ENCODE measurements around the gene TBCEL.

Gene TBCEL, protein sequence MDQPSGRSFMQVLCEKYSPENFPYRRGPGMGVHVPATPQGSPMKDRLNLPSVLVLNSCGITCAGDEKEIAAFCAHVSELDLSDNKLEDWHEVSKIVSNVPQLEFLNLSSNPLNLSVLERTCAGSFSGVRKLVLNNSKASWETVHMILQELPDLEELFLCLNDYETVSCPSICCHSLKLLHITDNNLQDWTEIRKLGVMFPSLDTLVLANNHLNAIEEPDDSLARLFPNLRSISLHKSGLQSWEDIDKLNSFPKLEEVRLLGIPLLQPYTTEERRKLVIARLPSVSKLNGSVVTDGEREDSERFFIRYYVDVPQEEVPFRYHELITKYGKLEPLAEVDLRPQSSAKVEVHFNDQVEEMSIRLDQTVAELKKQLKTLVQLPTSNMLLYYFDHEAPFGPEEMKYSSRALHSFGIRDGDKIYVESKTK
- 2.7 to 11.5 (median 7.8) reads per million in 9 experiments for total RNA-seq

DNA sequence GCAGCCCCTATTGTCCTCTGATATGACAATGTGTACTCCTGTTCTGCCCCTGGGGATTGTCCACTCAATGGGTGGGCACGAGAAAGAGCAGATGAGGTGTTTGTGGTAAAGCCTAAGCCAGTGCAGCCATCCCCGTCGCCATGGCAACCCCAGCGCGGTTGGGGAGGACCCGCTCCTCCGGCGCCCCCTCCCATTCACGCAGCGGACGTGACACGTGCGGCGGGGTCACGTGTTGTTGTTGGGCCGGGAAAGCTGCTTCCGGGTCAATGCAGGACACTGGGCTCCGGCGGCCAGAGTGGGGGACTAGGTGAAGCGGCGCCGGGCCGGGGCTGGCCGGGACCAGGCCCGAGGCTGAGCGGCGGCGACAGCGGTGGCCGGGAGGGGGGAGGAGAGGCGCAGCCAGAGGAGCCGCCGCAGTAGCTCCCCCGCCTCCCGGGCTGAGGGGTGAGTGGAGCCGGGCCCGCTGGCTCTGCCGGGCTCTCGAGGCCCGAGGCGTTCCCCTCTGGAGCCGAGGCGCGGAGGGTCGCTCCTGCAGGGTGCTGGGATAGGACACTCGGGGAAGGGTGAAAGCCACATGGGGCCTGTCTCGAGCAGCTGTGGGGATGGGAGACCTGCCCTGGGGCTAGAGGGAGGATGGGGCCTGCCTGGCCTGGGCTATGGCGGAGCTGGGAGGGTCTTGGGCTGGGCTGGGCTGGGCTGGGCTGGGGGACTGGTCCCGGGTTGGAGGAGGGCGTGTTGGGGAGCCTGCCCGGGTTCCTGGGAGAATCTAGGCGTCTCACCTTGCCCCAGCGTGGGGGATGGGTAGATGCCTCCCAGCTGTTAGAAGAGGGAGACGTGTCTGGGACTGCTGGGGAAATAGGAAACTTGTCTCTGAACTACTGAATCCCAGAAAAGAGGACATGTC lies at the start of gene TBCEL:
Gene TBCEL (plus strand): TSS at position 255 of the 904 bp plus-strand sequence. CDS start 21,589 bp downstream, outside the sequence.
- Mint-ChIP-seq H3K36me3 (ENCODE audit: insufficient read depth) (peaks cover 6% of the 10 kb centered on the region), H3K27me3 (peaks cover 20% of the 10 kb centered on the region in 2 donors), H3K27ac (peak within 1 kb of the TSS; percentile 96 to 98), H3K4me1 (ENCODE audit: low read depth in 2 of 2) (peaks cover 21 to 29% of the 10 kb centered on the region in 2 donors), H3K4me3 (peak within 1 kb of the TSS; percentile 93 to 96), H3K9me3 (no peaks in the 10 kb centered on the region)
- peak; percentile 54 to 62 (median 56) for DNase-seq
- ATAC-seq (replicated peaks): peak; percentile 79

DNA sequence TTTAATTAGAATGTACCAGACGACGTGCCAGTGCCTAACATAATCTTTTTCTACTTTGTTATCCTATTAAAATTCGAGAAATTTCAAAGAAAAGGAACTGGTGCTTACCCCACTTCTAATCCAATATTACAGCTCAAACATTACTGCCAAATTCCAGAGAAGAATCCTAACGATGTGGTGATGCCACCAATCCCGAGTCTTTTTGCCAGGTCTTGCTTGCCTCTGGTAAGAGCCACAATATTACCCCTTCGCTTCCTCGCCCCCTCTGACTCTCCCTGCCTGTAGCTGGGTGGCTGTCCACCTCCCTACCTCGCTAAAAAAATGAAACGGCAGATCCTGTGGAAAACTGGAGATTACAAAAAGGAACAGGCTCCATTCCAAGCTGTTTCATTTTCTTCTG lies 49.4 kb upstream of the TBCEL start:
- Mint-ChIP-seq H3K4me1 (ENCODE audit: low read depth in 2 of 2) (no peaks in the 10 kb centered on the region), H3K27ac (no peak overlapping the region), H3K9me3 (no peaks in the 10 kb centered on the region), H3K4me3 (no peak overlapping the region), H3K27me3 (peaks cover 68 to 80% of the 10 kb centered on the region in 2 donors), H3K36me3 (ENCODE audit: insufficient read depth) (no peaks in the 10 kb centered on the region)
- no peak for DNase-seq
- ATAC-seq (replicated peaks): no peak

DNA sequence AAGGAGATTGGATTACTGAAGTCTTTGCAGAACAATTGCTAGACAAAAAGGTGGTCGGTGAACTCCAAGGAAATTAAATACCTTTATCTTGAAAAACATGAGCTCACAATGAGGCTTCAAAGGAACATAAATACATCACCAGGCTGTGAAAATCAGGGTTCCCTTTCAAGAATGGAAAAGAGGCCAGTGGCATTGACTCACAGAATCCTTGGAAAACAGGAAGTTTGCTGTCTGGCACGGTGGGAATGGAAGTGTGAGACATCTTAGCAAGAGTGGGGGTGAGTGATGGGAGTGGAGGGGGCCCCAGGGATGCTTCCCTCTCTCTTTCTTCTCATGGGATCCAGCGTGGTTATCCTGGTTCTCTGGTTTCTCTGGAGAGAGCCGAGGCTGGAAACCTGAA lies 48.9 kb upstream of the TBCEL start:
- no peaks in the 10 kb centered on the region for H3K9me3 Mint-ChIP-seq
- no peaks in the 10 kb centered on the region for H3K36me3 Mint-ChIP-seq (ENCODE audit: insufficient read depth)
- DNase-seq: no peak
- H3K27me3 Mint-ChIP-seq: peaks cover 68 to 79% of the 10 kb centered on the region in 2 donors
- no peaks in the 10 kb centered on the region for H3K4me1 Mint-ChIP-seq (ENCODE audit: low read depth in 2 of 2)
- H3K4me3 Mint-ChIP-seq: no peak overlapping the region
- ATAC-seq (replicated peaks): no peak
- H3K27ac Mint-ChIP-seq: no peak overlapping the region

DNA sequence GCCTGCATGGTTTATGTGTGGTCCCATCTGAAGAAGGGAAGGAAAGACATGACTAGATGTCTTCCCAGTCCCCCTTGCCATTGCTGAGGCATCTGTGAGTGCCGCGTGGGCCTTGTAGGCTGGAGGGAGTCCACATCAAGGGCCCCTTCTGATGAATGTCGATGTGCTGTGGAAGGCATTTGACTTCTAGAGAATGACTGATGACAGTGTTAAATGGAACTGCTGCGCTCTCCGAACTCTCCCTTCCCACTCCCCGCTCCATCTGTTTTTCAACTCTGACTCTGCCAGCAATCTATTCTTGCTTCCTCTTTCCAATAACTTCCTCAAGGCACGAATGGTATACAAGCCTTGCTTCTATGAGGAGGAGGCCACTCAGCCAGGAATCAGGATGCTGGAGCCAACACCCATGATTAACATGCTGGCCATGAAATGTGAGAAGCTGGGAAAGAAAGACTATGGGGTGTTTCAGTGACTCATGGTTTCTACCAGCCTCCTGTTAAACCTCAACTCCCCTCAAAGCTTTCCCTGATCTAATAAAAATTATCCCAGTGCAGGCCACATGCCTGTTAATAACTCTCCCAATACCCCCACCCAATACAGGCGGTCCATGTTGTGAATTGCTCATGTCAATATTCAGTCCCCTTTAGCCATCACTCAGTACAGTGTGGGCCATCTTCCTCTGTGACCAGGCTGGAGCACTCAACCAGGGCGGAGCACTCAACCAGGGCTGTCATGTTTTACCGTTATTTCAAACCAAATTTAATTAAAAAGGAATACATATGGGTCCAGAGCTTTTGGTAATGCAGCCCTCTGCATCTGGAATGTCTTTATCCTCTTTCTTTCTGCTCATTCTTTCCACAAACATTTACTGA lies 46.4 kb upstream of the TBCEL start:
- Mint-ChIP-seq H3K27me3 (peaks cover 57 to 67% of the 10 kb centered on the region in 2 donors), H3K4me1 (ENCODE audit: low read depth in 2 of 2) (no peaks in the 10 kb centered on the region), H3K9me3 (no peaks in the 10 kb centered on the region), H3K27ac (no peak overlapping the region), H3K36me3 (ENCODE audit: insufficient read depth) (no peaks in the 10 kb centered on the region), H3K4me3 (no peak overlapping the region)
- ATAC-seq (replicated peaks): no peak
- DNase-seq: no peak

DNA sequence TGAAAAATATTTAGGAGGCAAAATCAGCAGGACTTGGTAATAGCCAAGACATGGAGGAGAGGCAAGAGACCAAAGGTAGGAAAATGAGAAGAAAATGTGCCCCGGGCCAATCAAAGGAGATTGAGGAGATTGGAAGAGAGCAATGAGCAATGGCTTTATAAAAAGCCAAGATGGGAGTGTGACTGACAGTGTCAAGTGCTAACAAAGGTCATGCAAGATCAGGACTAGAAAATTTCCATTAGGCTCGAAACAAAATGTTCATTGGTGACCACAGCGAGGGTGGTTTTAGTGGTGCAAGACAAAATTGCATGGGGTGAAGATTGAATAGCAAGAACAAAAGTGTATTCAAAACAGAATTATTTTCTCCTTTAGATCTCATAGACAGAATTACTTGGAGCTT lies 45.2 kb upstream of the TBCEL start:
- DNase-seq (no peak), ATAC-seq (replicated peaks) (no peak)
- Mint-ChIP-seq H3K36me3 (ENCODE audit: insufficient read depth) (no peaks in the 10 kb centered on the region), H3K27ac (no peak overlapping the region), H3K9me3 (no peaks in the 10 kb centered on the region), H3K4me1 (ENCODE audit: low read depth in 2 of 2) (no peaks in the 10 kb centered on the region), H3K27me3 (peaks cover 59 to 67% of the 10 kb centered on the region in 2 donors), H3K4me3 (no peak overlapping the region)

DNA sequence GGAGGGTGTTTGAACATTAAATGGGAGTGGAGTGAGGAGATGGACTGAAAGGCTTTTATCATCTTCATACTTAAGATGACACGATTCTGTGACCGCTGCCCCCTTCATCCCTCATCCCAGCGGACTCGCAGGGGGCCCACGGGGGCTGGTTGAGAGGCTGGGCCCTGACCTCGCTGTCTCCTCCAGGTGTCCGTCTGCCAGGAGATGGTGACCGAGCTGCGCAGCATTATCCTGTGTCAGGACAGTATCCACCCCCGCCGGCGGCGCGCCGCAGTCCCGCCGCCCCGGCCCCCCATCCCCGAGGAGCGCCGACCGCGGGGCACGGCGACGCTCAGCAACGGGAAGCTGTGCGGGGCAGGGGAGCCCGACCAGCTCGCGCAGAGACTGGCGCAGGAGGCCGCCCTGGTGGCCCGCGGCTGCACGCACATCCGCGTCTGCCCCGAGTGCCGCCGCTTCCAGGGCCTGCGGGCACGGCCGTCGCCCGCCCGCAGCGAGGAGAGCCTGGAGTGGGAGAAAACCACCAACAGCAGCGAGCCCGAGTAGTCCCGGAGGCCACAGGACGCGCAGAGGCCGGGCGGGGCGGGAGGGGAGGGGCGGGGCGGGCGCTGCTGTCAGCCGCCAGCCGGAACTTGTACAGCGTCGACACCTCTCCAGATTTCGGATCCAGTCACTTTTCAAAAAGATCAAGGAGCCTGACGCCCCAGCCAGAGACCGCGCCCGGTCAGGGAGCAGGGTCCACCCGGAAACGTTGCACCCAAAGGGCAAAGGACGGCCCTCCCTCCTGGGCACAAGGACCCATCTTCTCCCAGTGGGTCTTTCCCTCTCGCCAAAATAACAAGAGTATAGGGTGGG lies 38.0 kb upstream of the TBCEL start:
- H3K4me1 Mint-ChIP-seq (ENCODE audit: low read depth in 2 of 2): peaks cover 7 to 12% of the 10 kb centered on the region in 2 donors
- peaks cover 3% of the 10 kb centered on the region for H3K36me3 Mint-ChIP-seq (ENCODE audit: insufficient read depth)
- DNase-seq (peak in 2 of 3 experiments; percentile 2 to 13), ATAC-seq (replicated peaks) (peak; percentile 76)
- peak overlapping the region in 1 of 2 donors; percentile 54 for H3K27ac Mint-ChIP-seq
- H3K27me3 Mint-ChIP-seq: peaks cover 42 to 72% of the 10 kb centered on the region in 2 donors
- H3K9me3 Mint-ChIP-seq: no peaks in the 10 kb centered on the region
- peak overlapping the region; percentile 66 for H3K4me3 Mint-ChIP-seq

DNA sequence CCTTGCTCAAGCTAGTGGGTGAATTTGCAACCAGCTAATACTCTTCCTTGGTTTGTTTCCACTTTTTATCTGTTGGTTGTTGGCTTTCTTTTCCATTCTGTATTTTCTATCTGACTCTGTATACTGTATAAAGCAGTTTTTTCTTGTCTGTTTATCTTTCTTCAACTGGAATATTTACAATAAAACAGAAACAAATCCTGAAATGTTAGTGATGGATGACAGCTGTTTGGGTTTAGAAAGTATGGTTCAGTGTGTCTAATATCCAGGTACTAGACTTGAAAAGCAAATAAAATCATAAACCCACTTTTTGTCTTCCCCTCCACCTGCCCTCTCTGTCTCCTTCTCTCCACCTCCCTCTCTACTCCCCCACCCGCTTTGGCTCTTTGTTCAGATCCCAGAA lies 35.3 kb upstream of the TBCEL start:
- no peak for DNase-seq
- peaks cover 26 to 52% of the 10 kb centered on the region in 2 donors for H3K27me3 Mint-ChIP-seq
- peaks cover 7 to 12% of the 10 kb centered on the region in 2 donors for H3K4me1 Mint-ChIP-seq (ENCODE audit: low read depth in 2 of 2)
- no peaks in the 10 kb centered on the region for H3K9me3 Mint-ChIP-seq
- no peak overlapping the region for H3K27ac Mint-ChIP-seq
- ATAC-seq (replicated peaks): no peak
- H3K36me3 Mint-ChIP-seq (ENCODE audit: insufficient read depth): peaks cover 3% of the 10 kb centered on the region
- H3K4me3 Mint-ChIP-seq: no peak overlapping the region

DNA sequence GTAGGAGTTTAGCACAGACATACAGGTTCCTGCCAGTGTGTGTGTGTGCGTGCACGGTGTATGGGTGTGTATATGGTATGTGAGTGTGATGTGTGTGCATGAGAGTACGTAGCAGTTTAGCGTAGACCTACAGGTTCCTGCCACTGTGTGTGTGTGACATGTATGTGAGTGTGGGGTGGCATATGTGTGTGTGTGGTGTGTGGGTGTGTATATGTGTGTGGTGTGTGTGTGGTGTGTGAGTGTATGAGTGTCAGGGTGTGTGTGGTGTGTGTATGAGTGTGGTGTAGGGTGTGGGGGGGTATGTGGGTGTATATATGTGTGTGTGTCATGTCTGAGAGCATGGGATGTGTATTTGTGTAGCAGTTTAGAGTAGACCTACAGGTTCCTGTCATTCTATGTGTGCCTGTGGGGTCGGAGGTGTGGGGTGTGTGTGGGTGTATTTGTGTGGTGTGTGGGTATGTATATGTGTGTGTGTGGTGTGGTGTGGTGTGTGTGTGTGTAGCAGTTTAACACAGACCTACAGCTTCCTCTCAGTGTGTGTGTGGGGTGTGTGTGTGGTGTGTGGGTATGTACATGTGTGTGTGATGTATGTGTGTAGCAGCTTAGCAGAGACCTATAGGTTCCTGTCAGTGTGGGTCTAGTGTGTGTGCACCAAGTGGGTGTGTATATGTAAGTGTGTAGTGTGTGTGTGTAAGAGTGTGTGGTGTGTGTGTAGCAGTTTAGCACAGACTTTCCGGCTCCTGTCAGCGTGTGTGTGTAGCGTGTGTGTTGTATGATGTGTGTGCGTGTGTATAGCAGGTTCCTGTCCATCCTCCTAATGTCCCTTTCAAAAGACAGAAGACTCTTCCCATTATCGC lies 31.8 kb upstream of the TBCEL start:
- H3K4me3 Mint-ChIP-seq: no peak overlapping the region
- peaks cover 12 to 44% of the 10 kb centered on the region in 2 donors for H3K27me3 Mint-ChIP-seq
- no peak for DNase-seq
- no peak for ATAC-seq (replicated peaks)
- no peaks in the 10 kb centered on the region for H3K9me3 Mint-ChIP-seq
- H3K4me1 Mint-ChIP-seq (ENCODE audit: low read depth in 2 of 2): peaks cover 0 to 1% of the 10 kb centered on the region in 2 donors
- peaks cover 3% of the 10 kb centered on the region for H3K36me3 Mint-ChIP-seq (ENCODE audit: insufficient read depth)
- H3K27ac Mint-ChIP-seq: no peak overlapping the region

DNA sequence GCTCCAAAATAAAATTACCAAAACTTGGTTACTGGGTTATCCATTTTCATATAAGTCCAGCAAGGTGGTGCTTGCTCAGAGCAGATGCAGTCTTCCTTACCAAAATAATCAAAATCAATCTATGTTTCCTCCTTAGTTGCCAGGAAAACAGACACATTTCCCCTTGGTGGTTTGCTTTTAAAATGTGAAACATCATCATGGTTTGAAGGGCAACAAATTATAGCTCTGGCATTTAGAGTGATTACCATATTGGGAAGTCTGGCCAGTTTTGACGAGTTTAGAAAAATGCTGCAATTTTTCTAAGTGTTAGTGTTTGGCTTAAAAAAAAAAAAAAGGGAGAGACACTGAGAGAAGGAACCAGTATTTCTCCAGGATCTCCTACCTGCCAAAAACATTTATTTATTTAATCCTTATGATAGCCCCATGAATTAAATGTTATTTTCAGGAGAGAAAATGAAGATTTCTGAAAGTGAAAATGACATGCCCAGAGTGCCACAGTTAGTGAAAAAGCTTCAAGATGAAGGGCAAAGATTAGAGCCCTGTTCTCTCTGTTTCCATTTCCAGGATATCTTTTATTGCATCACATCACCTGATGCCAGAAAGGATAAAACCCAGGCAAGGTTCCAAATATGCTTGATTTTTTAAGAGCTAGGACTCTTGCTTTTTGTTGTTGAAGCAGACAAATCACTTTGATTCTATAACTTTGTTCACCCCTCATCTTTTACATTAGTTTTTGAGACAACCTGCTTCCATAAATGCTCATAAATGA lies 29.6 kb upstream of the TBCEL start:
- no peak for ATAC-seq (replicated peaks)
- no peak overlapping the region for H3K4me3 Mint-ChIP-seq
- no peaks in the 10 kb centered on the region for H3K36me3 Mint-ChIP-seq (ENCODE audit: insufficient read depth)

DNA sequence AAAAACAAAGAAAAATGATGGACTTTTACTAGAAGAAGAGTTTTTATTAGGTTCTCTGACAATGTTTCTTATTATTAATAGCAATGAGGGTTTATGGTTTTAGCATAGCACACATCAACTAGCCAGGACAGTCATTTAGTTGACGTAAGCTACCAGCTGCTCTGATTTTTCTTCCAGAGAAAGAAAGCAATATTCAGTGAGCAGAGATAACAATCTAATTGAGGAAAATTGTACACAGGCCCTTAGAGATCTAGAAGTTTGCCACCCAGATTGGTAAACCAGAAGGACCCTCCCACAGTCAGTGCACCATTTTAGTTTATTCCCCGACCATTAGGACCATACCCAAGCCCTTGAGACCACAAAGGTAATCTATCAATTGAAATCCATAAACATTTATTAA lies 28.7 kb upstream of the TBCEL start:
- Mint-ChIP-seq H3K36me3 (ENCODE audit: insufficient read depth) (no peaks in the 10 kb centered on the region), H3K27me3 (peaks cover 19 to 43% of the 10 kb centered on the region in 2 donors), H3K27ac (no peak overlapping the region), H3K4me1 (ENCODE audit: low read depth in 2 of 2) (no peaks in the 10 kb centered on the region), H3K4me3 (no peak overlapping the region), H3K9me3 (no peaks in the 10 kb centered on the region)
- ATAC-seq (replicated peaks) (no peak), DNase-seq (no peak)

More for the DNA sequence above, 29.6 kb upstream of the TBCEL start:
- Mint-ChIP-seq H3K27me3 (peaks cover 19 to 44% of the 10 kb centered on the region in 2 donors), H3K9me3 (no peaks in the 10 kb centered on the region), H3K27ac (no peak overlapping the region), H3K4me1 (ENCODE audit: low read depth in 2 of 2) (no peaks in the 10 kb centered on the region)
- no peak for DNase-seq

DNA sequence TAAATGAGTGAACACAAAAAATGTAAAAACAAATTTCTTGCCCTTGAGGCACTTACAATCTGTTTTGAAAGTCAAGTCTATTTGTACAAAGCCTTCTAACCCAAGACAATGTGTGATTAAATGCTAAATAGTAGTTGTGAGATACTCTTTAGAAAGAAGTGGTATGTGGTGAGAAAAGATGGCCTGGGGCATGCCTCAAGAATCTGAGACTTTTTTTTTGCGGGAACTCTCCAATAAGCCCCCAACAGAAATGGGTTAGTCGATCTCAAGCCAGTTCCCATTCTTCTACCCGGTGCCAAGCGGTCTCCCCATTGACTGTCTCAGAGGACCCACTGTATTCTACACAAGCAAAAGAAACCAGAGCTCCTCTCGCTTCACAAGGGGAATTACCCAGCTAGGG lies 26.9 kb upstream of the TBCEL start:
- H3K27ac Mint-ChIP-seq: no peak overlapping the region
- no peak for DNase-seq
- no peaks in the 10 kb centered on the region for H3K36me3 Mint-ChIP-seq (ENCODE audit: insufficient read depth)
- H3K9me3 Mint-ChIP-seq: no peaks in the 10 kb centered on the region
- no peak overlapping the region for H3K4me3 Mint-ChIP-seq
- no peak for ATAC-seq (replicated peaks)
- H3K4me1 Mint-ChIP-seq (ENCODE audit: low read depth in 2 of 2): no peaks in the 10 kb centered on the region
- H3K27me3 Mint-ChIP-seq: peaks cover 23 to 43% of the 10 kb centered on the region in 2 donors
